Skeletal muscle tissue (tissue), 4 donors: ENCODE measurements around the gene CYREN. TPM values are rescaled to one million over a fixed set of nuclear protein-coding genes. Genes with fewer than 3 reads are reported as not detected.

Source experiments
- H3K27ac ChIP-seq: one replicate; pipeline ENCODE4 v1.7.0; 2013; ENCODE audit warnings: mild to moderate bottlenecking, low read depth, low read length, inconsistent platforms
- H3K27me3 ChIP-seq, 3 donors: one replicate each; pipeline ENCODE4 v1.7.0; 2013; ENCODE audit warnings: low read length in 3 of 3; ENCODE audit not compliant: control insufficient read depth in 3 of 3, insufficient read depth in 3 of 3
- H3K36me3 ChIP-seq, 3 donors: one replicate each; pipeline ENCODE4 v1.7.0; 2013; ENCODE audit warnings: low read length in 3 of 3; ENCODE audit not compliant: control insufficient read depth in 3 of 3, insufficient read depth in 3 of 3
- H3K4me1 ChIP-seq, 3 donors: one replicate each; pipeline ENCODE4 v1.7.0; 2013; ENCODE audit warnings: low read length in 3 of 3, mild to moderate bottlenecking in 3 of 3; ENCODE audit not compliant: control insufficient read depth in 3 of 3, insufficient read depth in 3 of 3
- H3K4me3 ChIP-seq, 3 donors: one replicate each; pipeline ENCODE4 v1.7.0; 2013; ENCODE audit warnings: low read length in 3 of 3
- H3K9ac ChIP-seq, 3 donors: one replicate each; pipeline ENCODE4 v1.7.0; 2013; ENCODE audit warnings: low read length in 3 of 3, mild to moderate bottlenecking in 3 of 3, moderate library complexity in 2 of 3, low read depth in 1 of 3
- H3K9me3 ChIP-seq, 3 donors: one replicate each; pipeline ENCODE4 v1.7.0; 2013; ENCODE audit warnings: low read length in 3 of 3; ENCODE audit not compliant: control insufficient read depth in 3 of 3
- total RNA-seq: library from RNA; depleted of rRNA; stranded (reverse); fragments of >200 nt; gene quantifications from one replicate; pipeline ENCODE4 v1.2.3, GENCODE V29; 2014
- donor health status: Osteomylitis.

CYREN gene
- total RNA-seq, 1 donor from 2014 or later, result 20.4 TPM

DNA sequence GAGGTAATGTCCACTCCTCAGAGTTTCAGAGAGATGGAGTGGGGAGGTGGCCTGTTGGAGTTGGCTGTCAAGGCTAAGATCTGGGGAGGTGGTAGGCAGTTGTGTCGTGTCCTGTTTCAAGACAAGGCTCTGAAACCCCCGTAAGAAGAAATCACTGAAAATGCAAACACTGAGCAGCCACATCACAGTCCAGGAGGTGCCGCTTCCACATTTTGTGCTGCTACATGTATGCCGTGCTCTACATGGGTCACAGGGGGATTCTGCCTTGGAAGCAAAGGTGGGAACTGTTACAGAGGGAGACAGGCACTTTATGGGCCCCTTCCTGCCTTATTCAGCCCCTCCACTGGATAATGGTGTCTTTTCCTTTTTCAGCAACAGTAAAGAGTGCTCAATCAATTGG, 28.9 kb upstream of the CYREN start:
- Histone ChIP-seq H3K4me3 (no peak overlapping the region), H3K4me1 (peaks cover 0 to 6% (median 5%) of the 10 kb centered on the region in 3 donors), H3K9ac (no peak overlapping the region), H3K9me3 (no peaks in the 10 kb centered on the region), H3K27me3 (no peaks in the 10 kb centered on the region), H3K36me3 (peaks cover 44 to 77% (median 69%) of the 10 kb centered on the region in 3 donors), H3K27ac (no peak overlapping the region)

- Histone ChIP-seq H3K4me1 (peaks cover 0 to 6% (median 5%) of the 10 kb centered on the region in 3 donors), H3K27me3 (no peaks in the 10 kb centered on the region), H3K9ac (no peak overlapping the region), H3K9me3 (no peaks in the 10 kb centered on the region), H3K27ac (no peak overlapping the region), H3K36me3 (peaks cover 47 to 76% (median 71%) of the 10 kb centered on the region in 3 donors), H3K4me3 (no peak overlapping the region)
Observed at GRCh38 chr7:135197906-135198655, 27.6 kb upstream of the CYREN start.

GRCh38 chr7:135197343-135197742, 26.8 kb upstream of the CYREN start:
- Histone ChIP-seq H3K27me3 (no peaks in the 10 kb centered on the region), H3K36me3 (peaks cover 50 to 77% (median 71%) of the 10 kb centered on the region in 3 donors)

GRCh38 chr7:135195968-135196629, 25.6 kb upstream of the CYREN start:
- Histone ChIP-seq H3K27me3 (no peaks in the 10 kb centered on the region), H3K9me3 (no peaks in the 10 kb centered on the region), H3K27ac (no peak overlapping the region), H3K36me3 (peaks cover 52 to 76% (median 69%) of the 10 kb centered on the region in 3 donors), H3K9ac (no peak overlapping the region), H3K4me1 (peaks cover 0 to 6% (median 5%) of the 10 kb centered on the region in 3 donors), H3K4me3 (no peak overlapping the region)

More at GRCh38 chr7:135197343-135197742, 26.8 kb upstream of the CYREN start:
- Histone ChIP-seq H3K4me1 (peaks cover 0 to 6% (median 5%) of the 10 kb centered on the region in 3 donors), H3K4me3 (no peak overlapping the region), H3K27ac (no peak overlapping the region), H3K9me3 (no peaks in the 10 kb centered on the region), H3K9ac (no peak overlapping the region)

DNA sequence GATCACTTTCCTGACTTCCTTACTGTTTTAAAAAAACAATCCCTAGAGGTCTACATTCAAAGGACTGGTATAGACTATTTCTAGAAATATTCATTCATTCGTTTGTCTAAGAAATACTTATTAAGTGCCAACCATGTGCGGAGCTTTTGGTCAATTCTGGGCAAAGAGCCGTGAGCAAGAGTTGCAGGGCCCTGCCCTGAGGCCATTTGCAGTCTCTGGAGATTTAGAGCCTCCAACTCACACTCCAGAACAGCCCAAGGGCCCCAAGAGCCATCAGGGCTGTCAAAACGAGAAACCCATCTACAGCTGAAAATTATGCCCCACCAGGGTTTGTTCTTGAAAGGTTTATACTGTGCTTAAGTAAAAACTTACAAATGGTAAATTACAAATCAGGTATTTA, 24.6 kb upstream of the CYREN start:
- H3K4me1 ChIP-seq, result no peaks in the 10 kb centered on the region
- no peak overlapping the region for H3K4me3 ChIP-seq

DNA sequence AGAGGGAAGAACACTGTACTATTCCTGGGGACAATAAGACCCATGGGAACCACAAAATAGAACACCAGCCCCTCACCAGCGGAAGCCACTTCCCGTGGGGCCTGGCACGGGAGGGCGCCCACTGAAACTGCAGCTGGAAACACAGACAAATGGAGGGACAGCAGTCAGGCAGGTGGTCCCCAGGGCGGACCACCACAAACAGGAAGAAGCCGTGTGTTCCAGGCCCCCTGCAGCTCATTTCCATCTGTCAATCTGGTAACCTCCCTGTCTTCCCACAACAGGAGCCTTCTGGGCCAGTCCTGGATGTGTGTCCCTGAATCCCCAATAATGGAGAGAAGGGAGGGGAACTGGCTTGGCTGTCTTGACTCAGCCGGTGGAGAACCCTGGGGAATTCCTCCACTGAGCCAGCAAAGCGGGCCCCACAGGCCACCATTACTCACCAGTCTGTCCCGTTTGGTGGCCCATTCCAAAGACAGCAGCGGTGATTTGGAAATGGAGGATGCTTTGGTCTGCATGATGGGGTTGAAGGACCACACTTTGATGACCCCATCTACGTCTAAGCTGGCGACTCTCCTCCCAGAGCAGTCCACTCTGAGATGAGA, 24.1 kb upstream of the CYREN start:
- Histone ChIP-seq H3K36me3 (peaks cover 50 to 76% (median 75%) of the 10 kb centered on the region in 3 donors), H3K27me3 (no peaks in the 10 kb centered on the region), H3K4me1 (peaks cover 0 to 1% (median 0%) of the 10 kb centered on the region in 3 donors), H3K9ac (no peak overlapping the region), H3K9me3 (no peaks in the 10 kb centered on the region), H3K4me3 (no peak overlapping the region), H3K27ac (no peak overlapping the region)

More for the DNA sequence above, 24.6 kb upstream of the CYREN start:
- Histone ChIP-seq H3K27ac (no peak overlapping the region), H3K9me3 (no peaks in the 10 kb centered on the region), H3K27me3 (no peaks in the 10 kb centered on the region), H3K9ac (no peak overlapping the region), H3K36me3 (peaks cover 52 to 77% (median 75%) of the 10 kb centered on the region in 3 donors)

DNA sequence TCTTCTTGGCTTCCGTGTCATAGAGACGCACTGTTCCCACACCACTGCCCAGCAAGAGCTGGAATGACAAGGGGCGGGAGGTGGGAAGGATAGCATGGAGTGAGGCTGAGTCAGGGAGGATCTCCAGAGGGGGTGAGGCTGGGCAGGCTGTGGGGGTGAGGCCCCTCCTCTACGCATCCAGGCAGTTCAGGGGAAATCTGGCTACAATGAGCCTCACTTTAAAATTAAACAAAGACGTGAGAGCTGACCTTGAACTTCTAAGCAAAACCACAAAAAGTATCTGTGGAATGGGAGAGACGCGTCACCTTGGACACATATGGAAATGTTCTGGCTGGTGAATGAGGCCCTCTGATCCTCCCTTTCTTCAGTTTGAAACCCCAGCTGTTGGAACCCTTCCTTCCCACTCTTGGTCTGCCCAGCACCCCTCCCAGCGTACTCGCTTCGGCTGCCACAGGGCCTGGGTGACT, 23.1 kb upstream of the CYREN start:
- Histone ChIP-seq H3K9ac (no peak overlapping the region), H3K9me3 (no peaks in the 10 kb centered on the region), H3K4me3 (no peak overlapping the region), H3K27me3 (no peaks in the 10 kb centered on the region), H3K36me3 (peaks cover 49 to 79% (median 77%) of the 10 kb centered on the region in 3 donors), H3K4me1 (peaks cover 0 to 6% (median 5%) of the 10 kb centered on the region in 3 donors), H3K27ac (no peak overlapping the region)

DNA sequence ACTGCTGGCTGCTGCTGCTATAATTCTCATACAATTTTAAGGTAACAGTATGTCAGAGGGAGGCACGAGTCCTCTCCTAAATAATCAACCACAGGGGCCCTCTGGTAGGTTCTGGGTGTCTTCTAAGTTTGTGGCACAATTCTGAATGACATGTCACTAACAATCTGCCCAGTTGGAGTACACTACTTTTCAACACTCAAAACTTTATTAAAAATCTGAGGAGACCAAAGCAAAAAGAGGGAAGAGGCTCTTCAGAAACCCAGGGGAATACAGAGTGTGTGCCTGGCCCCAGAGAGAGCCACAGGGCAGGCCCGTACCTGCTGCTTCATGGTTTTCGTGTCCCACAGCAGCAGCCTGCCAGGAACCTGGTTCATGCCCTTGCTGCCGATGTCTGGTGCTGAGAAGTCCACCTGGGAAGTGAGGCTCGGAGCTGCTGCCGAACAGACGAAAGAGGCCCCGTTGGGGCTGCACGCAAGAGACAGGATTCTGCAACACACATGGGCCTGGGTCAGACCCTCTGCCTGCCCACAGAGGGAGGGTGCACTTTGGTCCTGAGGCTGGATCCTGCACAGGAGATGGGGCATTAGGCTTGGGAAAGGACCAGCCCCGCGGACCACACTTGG, 22.5 kb upstream of the CYREN start:
- H3K9ac ChIP-seq, result no peak overlapping the region
- peaks cover 50 to 85% (median 78%) of the 10 kb centered on the region in 3 donors for H3K36me3 ChIP-seq
- no peaks in the 10 kb centered on the region for H3K9me3 ChIP-seq
- H3K4me3 ChIP-seq, result no peak overlapping the region
- H3K4me1 ChIP-seq, result peaks cover 0 to 6% (median 5%) of the 10 kb centered on the region in 3 donors
- H3K27ac ChIP-seq, result no peak overlapping the region
- no peaks in the 10 kb centered on the region for H3K27me3 ChIP-seq

DNA sequence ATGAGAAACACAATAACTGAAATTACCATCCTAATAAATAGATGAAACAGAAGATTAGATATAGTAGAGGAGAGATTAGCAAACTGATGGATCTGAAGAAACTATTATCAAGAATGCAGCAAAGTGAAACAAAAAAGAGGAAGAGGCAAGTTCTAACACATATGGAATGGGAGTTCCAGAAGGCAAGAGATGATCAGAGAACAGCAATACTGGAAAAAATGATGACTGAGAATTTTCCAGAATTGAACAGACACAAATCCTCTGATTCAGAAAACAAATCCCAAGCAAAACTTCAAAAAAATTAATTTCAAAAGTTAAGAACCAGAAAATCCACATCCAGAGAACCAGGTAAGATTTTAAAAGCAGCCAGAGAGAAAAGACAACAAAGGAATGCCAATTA, 20.2 kb upstream of the CYREN start:
- H3K9me3 ChIP-seq, result no peaks in the 10 kb centered on the region
- peaks cover 0 to 6% (median 5%) of the 10 kb centered on the region in 3 donors for H3K4me1 ChIP-seq
- peaks cover 51 to 85% (median 77%) of the 10 kb centered on the region in 3 donors for H3K36me3 ChIP-seq
- H3K9ac ChIP-seq, result no peak overlapping the region
- no peak overlapping the region for H3K4me3 ChIP-seq
- H3K27ac ChIP-seq, result no peak overlapping the region
- H3K27me3 ChIP-seq, result no peaks in the 10 kb centered on the region
